WTC11 (cell line): ENCODE results near the gene HSH2D. TPM values are rescaled to one million over a fixed set of nuclear protein-coding genes. Genes with fewer than 3 reads are reported as not detected.

Experiments used
- ATAC-seq: fragments of 200-7000 bp; cut with Tn5 transposase; 2 replicates; pipeline ENCODE4 v1.10.0; 2021; ENCODE audit warnings: mild to moderate bottlenecking, moderate library complexity
- CTCF ChIA-PET: fragments of 300-600 bp; sonication (Branson Sonifier 250); formaldehyde crosslinking; loops from one replicate; lab custom pipeline; 2021; ENCODE audit warnings: antibody characterized with exemption; lab: Charles Lee
- POLR2A ChIA-PET: fragments of 350-600 bp; sonication (Branson Sonifier 250); formaldehyde crosslinking; loops from one replicate; lab custom pipeline; 2021; ENCODE audit warnings: antibody characterized with exemption; lab: Charles Lee
- DNase-seq: peaks from one replicate; pipeline ENCODE4 v3.0.0; 2021; ENCODE audit warnings: low spot score
- H3K27ac Mint-ChIP-seq: 2 replicates; pipeline ENCODE4 v1.8.0; 2021; ENCODE audit warnings: mixed read lengths
- H3K27me3 Mint-ChIP-seq: 2 replicates; pipeline ENCODE4 v1.8.0; 2021; ENCODE audit warnings: low read depth, mild to moderate bottlenecking, moderate library complexity, mixed read lengths
- H3K36me3 Mint-ChIP-seq: 2 replicates; pipeline ENCODE4 v1.8.0; 2021; ENCODE audit warnings: mixed read lengths
- H3K4me1 Mint-ChIP-seq: 2 replicates; pipeline ENCODE4 v1.8.0; 2022; ENCODE audit warnings: mixed read lengths
- H3K4me3 Mint-ChIP-seq: 2 replicates; pipeline ENCODE4 v1.8.0; 2021; ENCODE audit warnings: mild to moderate bottlenecking, moderate library complexity, mixed read lengths
- H3K9me3 Mint-ChIP-seq: 2 replicates; pipeline ENCODE4 v1.8.0; 2021; ENCODE audit warnings: mixed read lengths
- ATF3 ChIP-seq: sonication (generic); formaldehyde crosslinking; conservative IDR thresholded peaks from 2 replicates; pipeline ENCODE4 v1.8.1; 2022; ENCODE audit warnings: mild to moderate bottlenecking, missing genetic modification reagents
- CREB1 ChIP-seq: sonication (generic); formaldehyde crosslinking; IDR thresholded peaks from 2 replicates; pipeline ENCODE4 v1.8.0; 2023; ENCODE audit warnings: mild to moderate bottlenecking, missing genetic modification reagents
- ELF4 ChIP-seq: sonication (generic); formaldehyde crosslinking; IDR thresholded peaks from 2 replicates; pipeline ENCODE4 v1.8.1; 2022; ENCODE audit warnings: low read depth, mild to moderate bottlenecking, moderate library complexity, missing genetic modification reagents
- IRF2 ChIP-seq: sonication (generic); formaldehyde crosslinking; IDR thresholded peaks from 2 replicates; pipeline ENCODE4 v1.8.0; 2022; ENCODE audit warnings: low read depth, missing genetic modification reagents, borderline replicate concordance
- JUN ChIP-seq: sonication (generic); formaldehyde crosslinking; IDR thresholded peaks from 2 replicates; pipeline ENCODE4 v1.8.0; 2023; ENCODE audit warnings: mild to moderate bottlenecking, missing genetic modification reagents
- KAT7 ChIP-seq: sonication (generic); formaldehyde crosslinking; IDR thresholded peaks from 2 replicates; pipeline ENCODE4 v1.8.1; 2023; ENCODE audit warnings: missing genetic modification reagents, mild to moderate bottlenecking, borderline replicate concordance
- NFE2L1 ChIP-seq: sonication (generic); formaldehyde crosslinking; IDR thresholded peaks from 2 replicates; pipeline ENCODE4 v1.8.1; 2023; ENCODE audit warnings: missing genetic modification reagents
- SMAD4 ChIP-seq: sonication (generic); formaldehyde crosslinking; IDR thresholded peaks from 2 replicates; pipeline ENCODE4 v1.8.0; 2022; ENCODE audit warnings: mild to moderate bottlenecking, missing genetic modification reagents
- SOX15 ChIP-seq: fragments of 250-450 bp; sonication (Bioruptor Pico); IDR thresholded peaks from 2 replicates; pipeline ENCODE4 v1.9.0; 2021; ENCODE audit warnings: mild to moderate bottlenecking
- ZBTB43 ChIP-seq: sonication (generic); formaldehyde crosslinking; IDR thresholded peaks from 2 replicates; pipeline ENCODE4 v1.8.1; 2023; ENCODE audit warnings: mild to moderate bottlenecking, missing genetic modification reagents
- ZNF138 ChIP-seq: sonication (generic); formaldehyde crosslinking; conservative IDR thresholded peaks from 2 replicates; pipeline ENCODE4 v1.8.1; 2022; ENCODE audit warnings: mild to moderate bottlenecking, moderate library complexity, missing genetic modification reagents
- total RNA-seq: library from RNA; stranded (reverse); gene quantifications from 3 replicates; pipeline ENCODE4 v1.2.3, GENCODE V29; 2021
- TF ChIP-seq, protein P1 (sequence below): fragments of 250-450 bp; sonication (Bioruptor Pico); IDR thresholded peaks from 2 replicates; pipeline ENCODE4 v1.9.0; 2021; ENCODE audit warnings: mild to moderate bottlenecking
- TF ChIP-seq, protein P2 (sequence below): sonication (generic); formaldehyde crosslinking; IDR thresholded peaks from 2 replicates; pipeline ENCODE4 v1.8.1; 2023; ENCODE audit warnings: mild to moderate bottlenecking, missing genetic modification reagents
- TF ChIP-seq, protein P3 (sequence below): sonication (generic); formaldehyde crosslinking; IDR thresholded peaks from 2 replicates; pipeline ENCODE4 v1.8.1; 2022; ENCODE audit warnings: low read depth, mild to moderate bottlenecking, moderate library complexity, missing genetic modification reagents, borderline replicate concordance
- TF ChIP-seq, protein P4 (sequence below): sonication (generic); formaldehyde crosslinking; IDR thresholded peaks from 2 replicates; pipeline ENCODE4 v1.8.0; 2022; ENCODE audit warnings: missing genetic modification reagents

Gene HSH2D
- total RNA-seq, 1 experiment from 2014 or later = 1.6 TPM

DNA sequence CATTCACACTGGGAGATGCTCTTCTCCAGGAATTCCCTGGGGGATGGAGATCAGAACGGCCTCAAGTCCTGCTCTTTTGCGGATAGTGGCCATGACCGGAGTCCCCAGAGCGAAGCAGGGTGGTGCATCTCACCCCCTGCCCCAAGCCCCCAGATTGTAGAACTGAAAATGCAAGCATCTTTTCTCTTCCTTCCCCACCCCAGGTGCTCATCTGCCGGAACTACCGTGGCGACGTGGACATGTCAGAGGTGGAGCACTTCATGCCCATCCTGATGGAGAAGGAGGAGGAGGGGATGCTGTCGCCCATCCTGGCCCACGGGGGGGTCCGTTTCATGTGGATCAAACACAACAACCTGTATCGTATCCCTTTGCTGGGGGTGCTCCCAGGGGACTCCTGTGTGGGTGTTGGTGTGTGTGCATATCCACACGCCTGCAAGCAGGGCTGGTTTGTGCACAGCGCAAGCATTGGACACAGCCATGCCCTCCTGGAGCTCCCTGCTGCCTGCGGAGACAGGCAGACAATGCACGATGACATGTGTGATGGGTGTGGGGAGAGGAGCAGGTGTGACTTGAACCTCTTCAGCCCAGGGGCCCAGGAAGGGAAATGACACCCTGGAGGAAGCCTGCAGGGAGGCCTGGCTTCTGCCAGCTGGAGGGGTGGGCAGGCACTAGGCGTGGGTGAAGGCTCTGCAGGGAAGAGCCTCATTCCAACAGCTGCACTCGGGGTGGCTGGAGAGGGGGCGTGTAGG, 59.9 kb downstream of the HSH2D start (continued):
- TF ChIP-seq, protein P1, sequence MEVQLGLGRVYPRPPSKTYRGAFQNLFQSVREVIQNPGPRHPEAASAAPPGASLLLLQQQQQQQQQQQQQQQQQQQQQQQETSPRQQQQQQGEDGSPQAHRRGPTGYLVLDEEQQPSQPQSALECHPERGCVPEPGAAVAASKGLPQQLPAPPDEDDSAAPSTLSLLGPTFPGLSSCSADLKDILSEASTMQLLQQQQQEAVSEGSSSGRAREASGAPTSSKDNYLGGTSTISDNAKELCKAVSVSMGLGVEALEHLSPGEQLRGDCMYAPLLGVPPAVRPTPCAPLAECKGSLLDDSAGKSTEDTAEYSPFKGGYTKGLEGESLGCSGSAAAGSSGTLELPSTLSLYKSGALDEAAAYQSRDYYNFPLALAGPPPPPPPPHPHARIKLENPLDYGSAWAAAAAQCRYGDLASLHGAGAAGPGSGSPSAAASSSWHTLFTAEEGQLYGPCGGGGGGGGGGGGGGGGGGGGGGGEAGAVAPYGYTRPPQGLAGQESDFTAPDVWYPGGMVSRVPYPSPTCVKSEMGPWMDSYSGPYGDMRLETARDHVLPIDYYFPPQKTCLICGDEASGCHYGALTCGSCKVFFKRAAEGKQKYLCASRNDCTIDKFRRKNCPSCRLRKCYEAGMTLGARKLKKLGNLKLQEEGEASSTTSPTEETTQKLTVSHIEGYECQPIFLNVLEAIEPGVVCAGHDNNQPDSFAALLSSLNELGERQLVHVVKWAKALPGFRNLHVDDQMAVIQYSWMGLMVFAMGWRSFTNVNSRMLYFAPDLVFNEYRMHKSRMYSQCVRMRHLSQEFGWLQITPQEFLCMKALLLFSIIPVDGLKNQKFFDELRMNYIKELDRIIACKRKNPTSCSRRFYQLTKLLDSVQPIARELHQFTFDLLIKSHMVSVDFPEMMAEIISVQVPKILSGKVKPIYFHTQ (CRISPR knock-in tag) = no peak
- TF ChIP-seq CREB1 = no peak
- TF ChIP-seq, protein P2, sequence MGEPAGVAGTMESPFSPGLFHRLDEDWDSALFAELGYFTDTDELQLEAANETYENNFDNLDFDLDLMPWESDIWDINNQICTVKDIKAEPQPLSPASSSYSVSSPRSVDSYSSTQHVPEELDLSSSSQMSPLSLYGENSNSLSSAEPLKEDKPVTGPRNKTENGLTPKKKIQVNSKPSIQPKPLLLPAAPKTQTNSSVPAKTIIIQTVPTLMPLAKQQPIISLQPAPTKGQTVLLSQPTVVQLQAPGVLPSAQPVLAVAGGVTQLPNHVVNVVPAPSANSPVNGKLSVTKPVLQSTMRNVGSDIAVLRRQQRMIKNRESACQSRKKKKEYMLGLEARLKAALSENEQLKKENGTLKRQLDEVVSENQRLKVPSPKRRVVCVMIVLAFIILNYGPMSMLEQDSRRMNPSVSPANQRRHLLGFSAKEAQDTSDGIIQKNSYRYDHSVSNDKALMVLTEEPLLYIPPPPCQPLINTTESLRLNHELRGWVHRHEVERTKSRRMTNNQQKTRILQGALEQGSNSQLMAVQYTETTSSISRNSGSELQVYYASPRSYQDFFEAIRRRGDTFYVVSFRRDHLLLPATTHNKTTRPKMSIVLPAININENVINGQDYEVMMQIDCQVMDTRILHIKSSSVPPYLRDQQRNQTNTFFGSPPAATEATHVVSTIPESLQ = no peak
- TF ChIP-seq SOX15 (CRISPR knock-in tag) = no peak
- TF ChIP-seq, protein P3, sequence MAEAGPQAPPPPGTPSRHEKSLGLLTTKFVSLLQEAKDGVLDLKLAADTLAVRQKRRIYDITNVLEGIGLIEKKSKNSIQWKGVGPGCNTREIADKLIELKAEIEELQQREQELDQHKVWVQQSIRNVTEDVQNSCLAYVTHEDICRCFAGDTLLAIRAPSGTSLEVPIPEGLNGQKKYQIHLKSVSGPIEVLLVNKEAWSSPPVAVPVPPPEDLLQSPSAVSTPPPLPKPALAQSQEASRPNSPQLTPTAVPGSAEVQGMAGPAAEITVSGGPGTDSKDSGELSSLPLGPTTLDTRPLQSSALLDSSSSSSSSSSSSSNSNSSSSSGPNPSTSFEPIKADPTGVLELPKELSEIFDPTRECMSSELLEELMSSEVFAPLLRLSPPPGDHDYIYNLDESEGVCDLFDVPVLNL (CRISPR knock-in tag) = no peak
- TF ChIP-seq, protein P4, sequence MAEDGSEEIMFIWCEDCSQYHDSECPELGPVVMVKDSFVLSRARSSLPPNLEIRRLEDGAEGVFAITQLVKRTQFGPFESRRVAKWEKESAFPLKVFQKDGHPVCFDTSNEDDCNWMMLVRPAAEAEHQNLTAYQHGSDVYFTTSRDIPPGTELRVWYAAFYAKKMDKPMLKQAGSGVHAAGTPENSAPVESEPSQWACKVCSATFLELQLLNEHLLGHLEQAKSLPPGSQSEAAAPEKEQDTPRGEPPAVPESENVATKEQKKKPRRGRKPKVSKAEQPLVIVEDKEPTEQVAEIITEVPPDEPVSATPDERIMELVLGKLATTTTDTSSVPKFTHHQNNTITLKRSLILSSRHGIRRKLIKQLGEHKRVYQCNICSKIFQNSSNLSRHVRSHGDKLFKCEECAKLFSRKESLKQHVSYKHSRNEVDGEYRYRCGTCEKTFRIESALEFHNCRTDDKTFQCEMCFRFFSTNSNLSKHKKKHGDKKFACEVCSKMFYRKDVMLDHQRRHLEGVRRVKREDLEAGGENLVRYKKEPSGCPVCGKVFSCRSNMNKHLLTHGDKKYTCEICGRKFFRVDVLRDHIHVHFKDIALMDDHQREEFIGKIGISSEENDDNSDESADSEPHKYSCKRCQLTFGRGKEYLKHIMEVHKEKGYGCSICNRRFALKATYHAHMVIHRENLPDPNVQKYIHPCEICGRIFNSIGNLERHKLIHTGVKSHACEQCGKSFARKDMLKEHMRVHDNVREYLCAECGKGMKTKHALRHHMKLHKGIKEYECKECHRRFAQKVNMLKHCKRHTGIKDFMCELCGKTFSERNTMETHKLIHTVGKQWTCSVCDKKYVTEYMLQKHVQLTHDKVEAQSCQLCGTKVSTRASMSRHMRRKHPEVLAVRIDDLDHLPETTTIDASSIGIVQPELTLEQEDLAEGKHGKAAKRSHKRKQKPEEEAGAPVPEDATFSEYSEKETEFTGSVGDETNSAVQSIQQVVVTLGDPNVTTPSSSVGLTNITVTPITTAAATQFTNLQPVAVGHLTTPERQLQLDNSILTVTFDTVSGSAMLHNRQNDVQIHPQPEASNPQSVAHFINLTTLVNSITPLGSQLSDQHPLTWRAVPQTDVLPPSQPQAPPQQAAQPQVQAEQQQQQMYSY (CRISPR knock-in tag) = no peak
- no peak for TF ChIP-seq NFE2L1
- TF ChIP-seq ZBTB43 = no peak
- TF ChIP-seq, all 79 proteins: peak for 0

DNA sequence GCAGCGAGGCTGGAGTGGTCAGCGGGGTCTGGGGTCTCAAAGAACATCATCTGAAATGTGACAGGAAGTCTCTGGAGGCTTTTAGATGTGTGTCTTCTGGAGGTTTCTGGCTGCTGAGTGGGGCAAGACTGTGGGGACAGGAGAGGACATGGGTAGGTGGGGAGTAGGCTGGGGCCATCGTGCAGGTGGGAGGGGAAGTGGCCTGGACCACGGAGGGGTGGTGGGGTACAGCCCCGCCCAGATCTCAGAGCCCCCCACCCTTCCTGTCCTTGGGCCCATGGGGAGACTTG, 60.5 kb downstream of the HSH2D start:
- ATAC-seq (no peak), DNase-seq (no peak)
- Mint-ChIP-seq H3K4me1 (peaks cover under 1% of the 10 kb centered on the region; the same call in 1 of the 2 replicates), H3K27ac (no peak overlapping the region), H3K27me3 (no peaks in the 10 kb centered on the region), H3K9me3 (no peaks in the 10 kb centered on the region), H3K4me3 (no peak overlapping the region), H3K36me3 (no peaks in the 10 kb centered on the region)
- TF ChIP-seq NFE2L1 (no peak), IRF2 (CRISPR knock-in tag) (no peak), JUN (CRISPR knock-in tag) (no peak), ZNF138 (no peak), ATF3 (CRISPR knock-in tag) (no peak), SMAD4 (CRISPR knock-in tag) (no peak), KAT7 (CRISPR knock-in tag) (no peak), ELF4 (no peak)
- ChIA-PET CTCF (no interaction called here), POLR2A (no interaction called here)
